ENCODE results near the gene PGAP3.

PGAP3 gene

GRCh38 chr17:39621523-39622379 lies 66.1 kb downstream of the PGAP3 start:
- peak; percentile 90 for DNase-seq (ENCODE audit: low spot score)

Measured in hematopoietic multipotent progenitor cell treated with erythropoietin and hydrocortisone succinate and interleukin-3 and kit ligand, for 17 days (in vitro differentiated cells).